GM08714 (cell line): ENCODE data around the gene DPP6.

Experiments
- H3K4me3 ChIP-seq: fragments of 200-500 bp; sonication (Bioruptor generic); 2 replicates; pipeline ENCODE4 v1.5.1; 2014; ENCODE audit warnings: mild to moderate bottlenecking, low read length, inconsistent platforms
- ZNF274 ChIP-seq: IDR thresholded peaks from 2 replicates; pipeline ENCODE4 v1.6.1; 2012; ENCODE audit warnings: mild to moderate bottlenecking, low read depth, low read length

Gene DPP6

DNA sequence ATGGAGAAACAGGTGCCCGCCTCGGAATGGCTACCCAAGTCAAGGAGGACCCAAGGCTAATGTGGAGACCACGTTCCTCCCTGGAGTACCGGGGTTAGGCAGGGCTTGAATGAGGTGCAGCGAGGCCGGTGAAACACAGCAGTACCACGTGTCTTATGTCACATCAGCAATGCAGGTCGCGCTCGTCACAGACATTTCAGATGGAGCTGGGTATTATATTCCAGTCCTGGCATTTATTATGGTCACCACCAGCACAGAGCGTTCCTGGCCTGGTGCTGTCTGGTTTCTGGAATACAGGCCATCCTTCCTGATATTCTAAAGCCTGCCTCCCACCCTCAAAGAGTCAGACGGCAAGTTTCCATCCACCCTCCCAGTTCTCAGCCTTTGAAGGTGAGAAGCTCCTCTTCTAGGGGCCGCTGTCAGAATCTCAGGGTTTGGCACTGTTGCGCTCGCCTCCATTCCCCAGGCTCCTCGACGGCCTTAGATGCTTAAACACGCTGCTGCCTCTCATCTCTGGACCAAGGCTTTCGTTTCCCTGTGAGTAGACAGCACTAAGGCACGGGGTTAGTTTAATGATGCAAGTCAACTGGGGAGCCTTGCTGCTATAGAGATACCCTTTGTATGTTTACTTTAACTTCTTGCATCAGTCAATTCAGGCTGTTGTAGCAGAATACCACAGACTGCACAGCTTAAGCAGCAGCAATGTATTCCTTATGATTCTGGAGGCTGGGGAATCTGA, 377.6 kb downstream of the DPP6 start:
- no peak for TF ChIP-seq ZNF274
- H3K4me3 ChIP-seq: no peak overlapping the region

DNA sequence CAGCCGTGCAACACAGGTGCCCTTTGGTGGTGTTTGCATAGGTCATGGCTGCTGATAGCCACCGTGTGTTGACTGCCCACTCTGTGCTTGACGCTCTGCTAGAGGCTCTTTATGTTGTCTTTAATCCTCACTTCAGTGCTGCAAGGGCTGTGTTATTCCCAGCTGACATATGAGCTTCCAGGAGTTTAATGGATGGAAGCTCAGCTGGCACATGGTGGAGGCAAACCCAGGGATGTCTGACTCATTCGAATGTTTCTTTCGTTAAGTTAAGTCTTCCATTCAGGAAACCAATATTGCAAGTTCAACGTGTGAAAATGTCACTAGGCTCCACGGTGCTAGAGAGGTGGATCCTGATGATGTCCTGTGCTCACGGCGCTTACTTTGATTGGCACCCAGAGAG, 378.4 kb downstream of the DPP6 start:
- no peak for TF ChIP-seq ZNF274
- H3K4me3 ChIP-seq: no peak overlapping the region

DNA sequence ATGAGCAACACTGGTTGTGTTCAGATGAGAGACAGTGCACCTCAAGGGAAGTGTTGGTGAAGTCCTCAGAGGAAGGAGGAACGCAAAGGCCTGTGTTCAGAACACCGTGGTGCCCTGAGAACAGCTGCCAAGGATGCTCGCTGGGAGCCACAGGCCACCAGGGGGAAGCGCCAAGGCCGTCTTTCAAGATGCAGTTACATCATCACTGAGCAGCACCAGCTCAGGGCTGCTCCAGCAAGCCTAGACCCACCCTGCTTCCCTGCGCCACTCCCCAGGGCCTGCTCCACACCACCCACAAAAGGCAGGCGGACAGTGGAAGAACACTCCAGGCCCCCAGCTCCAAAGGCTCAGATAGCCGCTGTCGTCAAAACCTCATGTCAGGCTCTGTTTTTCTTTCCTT, 378.8 kb downstream of the DPP6 start:
- no peak overlapping the region for H3K4me3 ChIP-seq
- TF ChIP-seq ZNF274: no peak

DNA sequence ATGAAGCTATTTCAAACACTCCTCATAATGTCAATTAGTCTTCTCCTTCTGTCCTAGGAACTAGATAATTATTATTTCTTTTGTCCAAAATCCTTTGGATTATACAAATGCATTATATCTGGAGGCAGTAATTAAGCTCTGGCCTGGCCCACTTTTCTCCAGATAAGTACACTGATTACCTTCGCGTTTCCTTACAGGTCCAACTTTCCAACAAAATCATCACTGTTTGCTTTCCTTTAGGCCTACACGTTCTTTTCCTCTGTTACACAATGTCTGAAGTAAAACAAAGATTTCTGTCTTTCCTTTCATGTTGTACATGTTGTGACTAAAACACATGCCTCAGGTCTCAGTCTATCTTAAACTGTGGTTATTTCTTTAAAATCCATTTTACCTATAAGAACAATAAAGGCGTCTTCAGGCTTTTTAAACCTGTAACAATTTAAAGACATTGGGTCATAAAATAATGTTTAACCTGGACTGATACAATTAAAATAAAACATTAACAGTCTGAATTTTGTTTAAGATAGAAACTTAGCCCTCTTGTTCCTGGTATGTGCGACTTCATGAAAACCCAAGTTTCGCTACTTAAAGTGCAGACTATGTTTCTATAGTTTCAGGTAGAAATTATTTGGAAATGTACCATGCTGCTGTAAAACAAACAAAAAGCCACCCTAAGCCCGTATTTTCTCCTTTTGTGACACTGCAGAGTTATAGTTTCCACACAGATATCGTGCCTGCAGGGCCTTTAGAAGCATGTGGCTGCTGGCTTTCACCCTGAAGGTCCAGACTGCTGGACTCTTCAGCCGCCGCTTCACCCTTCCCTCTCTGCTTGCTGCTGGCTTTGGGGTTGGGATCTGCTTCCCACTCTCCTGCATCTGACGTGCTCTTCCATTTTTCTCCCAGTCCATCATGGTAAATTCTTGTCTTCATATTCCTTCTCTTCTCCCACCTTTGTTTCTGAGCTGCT, 381.7 kb downstream of the DPP6 start:
- no peak for TF ChIP-seq ZNF274
- no peak overlapping the region for H3K4me3 ChIP-seq

DNA sequence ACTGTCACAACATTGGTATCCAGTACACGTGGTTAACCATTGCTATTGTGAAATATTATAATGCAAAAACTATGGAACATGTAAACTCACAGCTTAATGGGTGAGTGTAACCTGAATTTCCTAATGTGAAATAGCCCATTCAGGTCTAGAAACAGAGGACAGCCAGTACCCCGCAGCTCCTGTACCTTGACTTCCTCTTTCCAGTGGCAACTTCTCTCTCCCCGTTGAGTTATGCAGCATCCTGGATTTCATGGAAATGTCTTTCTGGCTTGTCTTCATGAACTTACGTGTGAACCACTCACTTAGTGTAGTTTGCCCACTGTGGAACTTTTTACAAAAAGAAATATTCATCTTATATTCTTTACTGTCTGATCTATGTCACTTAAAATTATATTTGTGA, 384.4 kb downstream of the DPP6 start:
- no peak for TF ChIP-seq ZNF274
- no peak overlapping the region for H3K4me3 ChIP-seq

DNA sequence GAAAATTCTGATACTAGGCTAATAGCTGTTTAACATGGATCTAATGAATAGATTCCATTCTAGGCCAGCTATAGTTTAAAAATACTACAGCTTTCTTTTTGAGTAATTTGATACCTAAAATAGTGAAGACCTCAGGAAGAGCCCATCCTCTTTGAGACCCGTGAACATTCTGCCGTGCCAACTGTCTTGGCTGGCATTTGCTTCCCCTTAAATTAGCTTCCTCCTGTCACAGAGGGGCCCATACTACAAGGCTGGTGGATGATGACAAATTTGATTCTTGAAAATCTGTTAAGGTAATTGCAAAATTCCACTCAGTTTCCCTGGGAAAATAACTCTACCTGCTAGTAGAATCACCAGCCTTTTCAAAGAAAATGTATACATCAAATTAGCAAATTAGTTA, 385.0 kb downstream of the DPP6 start:
- H3K4me3 ChIP-seq: no peak overlapping the region
- no peak for TF ChIP-seq ZNF274

DNA sequence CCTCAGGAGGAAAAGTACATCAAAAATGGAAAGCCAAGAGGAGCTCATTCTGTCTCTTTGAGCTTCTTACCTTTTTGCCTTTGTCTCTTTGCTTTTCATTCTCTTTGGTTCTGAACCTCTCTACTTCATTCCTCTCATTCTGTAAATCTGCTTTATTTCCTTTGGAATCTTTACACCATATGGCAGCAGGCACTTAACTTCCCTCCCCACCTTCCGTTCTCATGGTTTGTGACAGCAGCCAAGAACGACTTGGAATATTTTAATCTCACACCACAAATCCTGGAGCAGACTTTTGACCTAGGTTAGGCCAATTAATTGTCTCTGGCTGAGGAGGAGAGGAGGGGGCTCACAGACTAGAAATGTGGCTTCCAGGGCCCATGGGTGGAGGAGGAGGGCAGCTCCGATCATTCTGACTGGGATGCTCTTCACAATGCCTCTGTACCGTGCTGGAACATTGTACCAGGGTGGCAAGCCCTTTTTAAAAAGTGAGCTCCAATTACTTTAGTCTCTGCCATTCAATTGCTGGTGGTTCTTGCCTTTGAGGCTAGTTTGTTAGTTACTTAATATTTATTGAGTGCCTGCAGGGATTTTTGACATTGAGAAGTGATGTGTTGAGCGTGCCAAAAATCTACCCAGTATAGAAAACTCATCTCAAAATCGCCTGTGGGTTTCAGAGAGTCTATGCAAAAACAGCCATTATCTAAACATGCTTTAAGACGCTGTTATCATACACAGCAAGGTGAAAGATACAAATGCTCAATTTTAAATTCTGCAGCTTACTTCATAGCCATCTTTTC, 386.6 kb downstream of the DPP6 start:
- TF ChIP-seq ZNF274: no peak
- no peak overlapping the region for H3K4me3 ChIP-seq

DNA sequence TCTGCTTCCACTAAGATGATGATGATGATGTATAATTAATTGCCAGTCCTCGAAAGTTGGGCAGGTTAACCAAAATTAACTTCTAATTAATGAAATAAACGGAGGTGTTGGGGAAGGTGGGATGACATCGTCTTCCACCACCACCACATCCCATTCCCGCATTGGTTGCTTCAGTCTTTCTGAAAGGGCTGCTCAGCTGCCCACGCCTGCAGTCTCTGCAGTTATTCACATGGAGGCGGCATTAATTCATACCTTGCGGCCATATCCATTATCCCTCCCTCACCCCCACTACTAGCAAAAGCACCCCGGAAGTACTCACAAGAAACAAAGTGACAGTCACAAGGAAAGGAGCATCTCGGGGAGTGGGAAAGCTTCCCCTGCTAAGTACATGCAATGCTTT, 387.9 kb downstream of the DPP6 start:
- no peak overlapping the region for H3K4me3 ChIP-seq

DNA sequence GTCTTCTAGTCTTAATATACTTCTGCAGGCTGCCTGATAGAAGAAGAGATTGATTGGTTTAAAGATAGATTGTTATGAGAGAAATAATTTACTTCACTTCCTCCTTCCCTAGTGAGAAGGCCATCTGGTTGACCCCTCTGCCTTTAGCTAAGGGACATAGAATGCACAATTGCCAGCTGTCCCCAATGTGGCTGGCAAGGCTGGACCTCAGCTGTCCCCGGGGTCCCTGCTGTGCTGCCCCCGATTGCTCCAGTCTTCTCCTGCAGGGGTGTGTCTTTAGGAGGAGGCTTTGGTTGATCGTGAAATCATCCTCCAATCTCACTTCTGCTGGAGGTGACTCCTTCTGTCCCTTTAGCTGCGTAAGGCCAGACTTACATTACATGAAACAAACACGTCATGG, 388.5 kb downstream of the DPP6 start:
- no peak for TF ChIP-seq ZNF274
- no peak overlapping the region for H3K4me3 ChIP-seq

More for the DNA sequence above, 387.9 kb downstream of the DPP6 start:
- no peak for TF ChIP-seq ZNF274

DNA sequence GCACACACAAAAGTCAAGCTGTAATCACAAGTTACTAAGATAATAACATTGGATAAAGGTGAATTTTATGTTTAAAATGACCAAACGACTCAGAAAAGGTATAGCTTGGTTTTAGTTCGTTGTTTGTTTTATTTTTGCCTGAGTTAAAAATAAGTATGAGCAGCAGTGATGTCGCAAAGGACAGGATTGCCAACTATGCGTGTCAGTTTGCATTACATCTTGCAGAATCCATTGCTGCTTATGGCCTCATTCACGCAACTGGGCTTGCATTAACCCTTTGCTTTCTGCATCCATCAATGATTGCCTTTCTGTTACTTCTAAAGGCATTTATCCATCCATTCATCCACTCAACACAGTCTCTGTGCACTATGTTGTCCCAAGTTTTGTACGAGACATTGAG, 389.6 kb downstream of the DPP6 start:
- H3K4me3 ChIP-seq: no peak overlapping the region
- TF ChIP-seq ZNF274: no peak

DNA sequence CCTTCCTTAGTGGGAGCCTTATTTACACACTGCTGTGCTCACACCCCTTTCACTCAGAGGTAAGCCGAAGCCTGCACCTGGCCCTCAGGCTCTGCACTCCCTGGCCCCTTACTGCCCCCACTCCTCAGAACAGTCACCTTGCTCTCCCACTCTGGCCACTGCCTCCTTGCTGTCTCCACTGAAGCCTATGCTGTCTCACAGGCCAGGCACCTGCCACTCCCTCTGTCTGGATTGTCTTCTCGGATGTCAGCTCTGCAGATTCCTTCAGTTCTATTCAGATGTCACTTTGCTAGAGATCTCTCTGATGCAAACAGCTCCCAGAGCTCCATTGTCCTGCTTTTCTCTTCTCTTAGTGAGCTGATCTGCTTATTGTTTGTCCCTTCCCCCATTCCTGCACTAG, 390.7 kb downstream of the DPP6 start:
- TF ChIP-seq ZNF274: no peak
- no peak overlapping the region for H3K4me3 ChIP-seq

DNA sequence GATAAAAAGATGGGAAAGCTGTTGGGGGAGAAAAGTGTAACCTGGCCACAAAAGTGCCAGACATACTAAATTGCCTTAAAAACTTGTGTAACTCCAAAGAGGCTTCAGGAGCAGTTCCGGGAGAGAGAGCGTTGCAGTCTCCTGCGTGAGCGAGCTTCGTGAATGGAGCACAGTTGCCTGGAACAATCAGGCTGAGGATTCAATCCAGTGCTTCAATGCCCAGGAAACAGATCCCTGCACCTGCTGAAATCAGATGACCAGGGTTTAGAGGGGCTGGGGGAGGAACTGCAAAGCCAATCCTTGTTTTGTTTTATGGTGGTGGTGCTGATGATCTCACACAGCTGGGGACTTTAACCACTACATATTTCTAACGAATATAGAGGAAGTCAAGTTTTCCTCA, 398.3 kb downstream of the DPP6 start:
- TF ChIP-seq ZNF274: no peak

DNA sequence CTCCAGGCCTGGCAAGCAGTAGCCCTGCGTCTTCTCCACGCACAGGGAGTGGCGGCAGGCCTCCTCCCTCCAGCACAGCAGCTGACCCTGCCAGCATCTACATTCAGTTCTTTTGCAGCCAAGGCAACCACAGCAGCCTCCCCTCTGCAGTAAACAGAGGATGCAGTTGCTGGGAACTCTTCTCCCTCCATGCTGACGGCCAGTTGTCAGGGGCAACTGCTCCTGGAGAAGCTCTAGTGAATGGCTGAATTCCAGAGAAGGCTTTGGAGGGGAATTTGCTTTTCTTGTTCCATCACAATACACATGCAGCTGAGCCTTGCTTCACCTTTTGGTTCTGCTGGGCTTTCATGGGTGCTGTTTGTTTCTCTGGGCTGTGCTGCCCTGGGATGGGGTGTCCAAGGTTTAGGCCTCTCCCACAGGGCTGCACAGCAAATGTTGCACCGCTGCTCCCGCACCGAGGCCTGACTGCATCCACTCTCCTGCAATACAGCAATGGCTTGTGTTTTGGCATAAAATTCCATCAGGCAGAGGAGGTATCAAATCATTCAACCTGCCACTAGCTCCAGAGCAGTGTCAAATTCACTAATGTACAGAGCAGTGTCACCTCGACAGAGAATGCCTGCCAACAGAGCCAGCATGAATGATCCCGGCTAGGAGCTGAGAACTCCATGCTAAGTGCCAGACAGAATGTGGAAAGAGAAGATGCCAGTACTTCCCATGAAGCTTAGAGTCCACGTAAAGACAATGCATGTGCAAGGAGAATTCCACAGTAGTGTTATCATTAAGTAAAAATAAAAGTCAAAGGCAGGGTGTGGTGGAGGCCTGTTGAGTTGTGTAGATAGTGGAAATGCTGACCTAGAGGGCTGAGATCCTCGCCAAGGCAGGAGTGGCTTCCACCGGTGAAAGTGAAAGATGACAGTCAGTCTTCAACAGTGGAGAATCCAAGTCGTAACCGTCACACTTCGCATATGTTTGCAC, 399.6 kb downstream of the DPP6 start:
- H3K4me3 ChIP-seq: no peak overlapping the region

More for the DNA sequence above, 398.3 kb downstream of the DPP6 start:
- H3K4me3 ChIP-seq: no peak overlapping the region

More for the DNA sequence above, 399.6 kb downstream of the DPP6 start:
- TF ChIP-seq ZNF274: no peak
